ENCODE data around the gene PLAU. TPM values are rescaled to one million over a fixed set of nuclear protein-coding genes. Genes with fewer than 3 reads are reported as not detected.
A peak's percentile ranks its signal among the peaks of the same experiment; 100 is the strongest.
"Not testable (repeated sequence)": the region's sequence is repeated elsewhere in the genome, so short reads cannot be mapped to it uniquely, and the experiment has no call there.

The PLAU gene
- total and polyA plus RNA-seq, 9 of the 15 experiments (the other 6 are each of a cell fraction or from before 2014, with no cell fraction given) = 2.1 to 16.9 (median 3.3) TPM

GRCh38 chr10:73930630-73931327 is 19.8 kb downstream of the PLAU start (continued):
- TF ChIP-seq TOE1 (IDR thresholded peaks at IDR 0.05; ENCODE audit: borderline replicate concordance) (peak; percentile 100), ARID1B (IDR thresholded peaks at IDR 0.05) (peak; percentile 86), ARID3A (IDR thresholded peaks at IDR 0.05; ENCODE audit: borderline replicate concordance, low read depth, low read length) (peak; percentile 63; the same call in 1 of the 2 replicates), MTA3 (IDR thresholded peaks at IDR 0.05; ENCODE audit: borderline replicate concordance) (peak; percentile 64; the same call in 1 of the 2 replicates), MGA (IDR thresholded peaks at IDR 0.05) (peak; percentile 74), USF1 (CRISPR knock-in tag; IDR thresholded peaks at IDR 0.05) (peak; percentile 85), EGR1 (conservative IDR thresholded peaks at IDR 0.05) (peak; percentile 31; the same call in 1 of the 2 replicates)
- TF ChIP-seq TOE1 (CRISPR knock-in tag; IDR thresholded peaks at IDR 0.05; ENCODE audit: borderline replicate concordance, low read depth) = not testable (repeated sequence)
- TF ChIP-seq, protein P1, sequence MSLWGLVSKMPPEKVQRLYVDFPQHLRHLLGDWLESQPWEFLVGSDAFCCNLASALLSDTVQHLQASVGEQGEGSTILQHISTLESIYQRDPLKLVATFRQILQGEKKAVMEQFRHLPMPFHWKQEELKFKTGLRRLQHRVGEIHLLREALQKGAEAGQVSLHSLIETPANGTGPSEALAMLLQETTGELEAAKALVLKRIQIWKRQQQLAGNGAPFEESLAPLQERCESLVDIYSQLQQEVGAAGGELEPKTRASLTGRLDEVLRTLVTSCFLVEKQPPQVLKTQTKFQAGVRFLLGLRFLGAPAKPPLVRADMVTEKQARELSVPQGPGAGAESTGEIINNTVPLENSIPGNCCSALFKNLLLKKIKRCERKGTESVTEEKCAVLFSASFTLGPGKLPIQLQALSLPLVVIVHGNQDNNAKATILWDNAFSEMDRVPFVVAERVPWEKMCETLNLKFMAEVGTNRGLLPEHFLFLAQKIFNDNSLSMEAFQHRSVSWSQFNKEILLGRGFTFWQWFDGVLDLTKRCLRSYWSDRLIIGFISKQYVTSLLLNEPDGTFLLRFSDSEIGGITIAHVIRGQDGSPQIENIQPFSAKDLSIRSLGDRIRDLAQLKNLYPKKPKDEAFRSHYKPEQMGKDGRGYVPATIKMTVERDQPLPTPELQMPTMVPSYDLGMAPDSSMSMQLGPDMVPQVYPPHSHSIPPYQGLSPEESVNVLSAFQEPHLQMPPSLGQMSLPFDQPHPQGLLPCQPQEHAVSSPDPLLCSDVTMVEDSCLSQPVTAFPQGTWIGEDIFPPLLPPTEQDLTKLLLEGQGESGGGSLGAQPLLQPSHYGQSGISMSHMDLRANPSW (CRISPR knock-in tag; IDR thresholded peaks at IDR 0.05) = 0 out of 2 replicates have a peak, but pooled peaks have one; percentile 61

Measured in K562 (cell line).